ENCODE measurements around the gene POLR3GL.

DNA sequence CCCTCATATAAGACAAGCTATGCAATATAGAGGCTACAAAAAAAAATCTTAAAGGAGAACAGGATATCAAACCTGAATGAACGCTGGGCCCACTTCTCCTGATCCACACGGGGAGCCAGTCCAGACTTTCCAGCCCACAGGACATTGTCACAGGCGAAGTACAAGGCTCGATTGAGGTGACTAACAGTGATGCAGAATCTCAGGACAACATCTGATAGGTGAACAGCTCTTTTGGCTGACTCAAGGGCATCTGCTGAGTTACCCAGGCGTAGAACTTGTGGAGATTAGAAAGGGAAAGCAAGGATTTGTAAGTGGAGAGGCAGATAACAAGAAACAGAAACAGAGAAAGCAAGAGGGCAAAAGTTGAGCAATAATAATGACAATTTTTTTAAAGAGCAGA, 47.7 kb upstream of the POLR3GL start:
- TF ChIP-seq, protein P1, sequence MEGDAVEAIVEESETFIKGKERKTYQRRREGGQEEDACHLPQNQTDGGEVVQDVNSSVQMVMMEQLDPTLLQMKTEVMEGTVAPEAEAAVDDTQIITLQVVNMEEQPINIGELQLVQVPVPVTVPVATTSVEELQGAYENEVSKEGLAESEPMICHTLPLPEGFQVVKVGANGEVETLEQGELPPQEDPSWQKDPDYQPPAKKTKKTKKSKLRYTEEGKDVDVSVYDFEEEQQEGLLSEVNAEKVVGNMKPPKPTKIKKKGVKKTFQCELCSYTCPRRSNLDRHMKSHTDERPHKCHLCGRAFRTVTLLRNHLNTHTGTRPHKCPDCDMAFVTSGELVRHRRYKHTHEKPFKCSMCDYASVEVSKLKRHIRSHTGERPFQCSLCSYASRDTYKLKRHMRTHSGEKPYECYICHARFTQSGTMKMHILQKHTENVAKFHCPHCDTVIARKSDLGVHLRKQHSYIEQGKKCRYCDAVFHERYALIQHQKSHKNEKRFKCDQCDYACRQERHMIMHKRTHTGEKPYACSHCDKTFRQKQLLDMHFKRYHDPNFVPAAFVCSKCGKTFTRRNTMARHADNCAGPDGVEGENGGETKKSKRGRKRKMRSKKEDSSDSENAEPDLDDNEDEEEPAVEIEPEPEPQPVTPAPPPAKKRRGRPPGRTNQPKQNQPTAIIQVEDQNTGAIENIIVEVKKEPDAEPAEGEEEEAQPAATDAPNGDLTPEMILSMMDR (IDR thresholded peaks at IDR 0.05), result no peak
- TF ChIP-seq POLR2A (IDR thresholded peaks at IDR 0.05), result no peak

Measured in upper lobe of left lung (tissue), 4 donors.